Neural crest cell (in vitro differentiated cells): ENCODE data around the gene INSL4. TPM values are rescaled to one million over a fixed set of nuclear protein-coding genes. Genes with fewer than 3 reads are reported as not detected.

Experiments
- DNase-seq: peaks from one replicate; pipeline ENCODE4 v3.0.0; 2021; ENCODE audit warnings: low read depth, mixed read lengths, low spot score
- H3K27ac Mint-ChIP-seq: one replicate; pipeline ENCODE4 v1.8.0; 2021; ENCODE audit warnings: mild to moderate bottlenecking, mixed read lengths; ENCODE audit not compliant: unreplicated experiment
- H3K27me3 Mint-ChIP-seq: 2 replicates; pipeline ENCODE4 v1.8.0; 2021; ENCODE audit warnings: low read depth, mild to moderate bottlenecking, mixed read lengths
- H3K36me3 Mint-ChIP-seq: 2 replicates; pipeline ENCODE4 v1.8.0; 2021; ENCODE audit warnings: low read depth, mild to moderate bottlenecking, mixed read lengths
- H3K4me1 Mint-ChIP-seq: 2 replicates; pipeline ENCODE4 v1.8.0; 2021; ENCODE audit warnings: mixed read lengths
- H3K4me3 Mint-ChIP-seq: one replicate; pipeline ENCODE4 v1.8.0; 2021; ENCODE audit warnings: mild to moderate bottlenecking, mixed read lengths
- H3K9me3 Mint-ChIP-seq: 2 replicates; pipeline ENCODE4 v1.8.0; 2021; ENCODE audit warnings: mixed read lengths
- total RNA-seq: library from RNA; stranded (reverse); gene quantifications from 2 replicates; pipeline ENCODE4 v1.2.1, GENCODE V29; 2021
- TF ChIP-seq, protein P1 (sequence below): fragments of 200-600 bp; sonication (generic); conservative IDR thresholded peaks from 2 replicates; pipeline ENCODE4 v1.5.0; 2021; ENCODE audit warnings: antibody characterized with exemption, mild to moderate bottlenecking

The INSL4 gene
- total RNA-seq, 1 donor from 2014 or later, result not detected

DNA sequence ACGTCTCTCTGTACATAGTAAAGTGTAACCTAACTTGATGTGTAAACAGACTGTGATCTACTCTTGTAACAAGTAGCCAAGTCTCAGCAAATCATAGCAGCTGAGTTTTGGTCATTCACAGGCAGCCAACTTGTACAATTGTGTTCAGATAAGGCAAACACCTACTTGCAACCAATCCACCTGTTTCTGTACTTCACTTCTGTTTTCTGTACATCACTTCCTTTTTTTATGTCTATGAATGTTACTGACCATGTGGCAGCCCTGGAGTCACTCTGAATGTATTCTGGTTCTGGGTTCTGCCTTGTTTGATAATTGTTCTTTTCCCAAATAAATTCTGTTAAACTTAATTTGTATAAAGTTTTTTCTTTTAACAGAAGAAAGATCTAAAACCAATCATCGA, 47.3 kb downstream of the INSL4 start:
- Mint-ChIP-seq H3K27ac (no peak overlapping the region), H3K4me1 (no peaks in the 10 kb centered on the region), H3K27me3 (no peaks in the 10 kb centered on the region), H3K4me3 (no peak overlapping the region), H3K36me3 (no peaks in the 10 kb centered on the region), H3K9me3 (peaks cover 4% of the 10 kb centered on the region)
- DNase-seq, result no peak
- TF ChIP-seq, protein P1, sequence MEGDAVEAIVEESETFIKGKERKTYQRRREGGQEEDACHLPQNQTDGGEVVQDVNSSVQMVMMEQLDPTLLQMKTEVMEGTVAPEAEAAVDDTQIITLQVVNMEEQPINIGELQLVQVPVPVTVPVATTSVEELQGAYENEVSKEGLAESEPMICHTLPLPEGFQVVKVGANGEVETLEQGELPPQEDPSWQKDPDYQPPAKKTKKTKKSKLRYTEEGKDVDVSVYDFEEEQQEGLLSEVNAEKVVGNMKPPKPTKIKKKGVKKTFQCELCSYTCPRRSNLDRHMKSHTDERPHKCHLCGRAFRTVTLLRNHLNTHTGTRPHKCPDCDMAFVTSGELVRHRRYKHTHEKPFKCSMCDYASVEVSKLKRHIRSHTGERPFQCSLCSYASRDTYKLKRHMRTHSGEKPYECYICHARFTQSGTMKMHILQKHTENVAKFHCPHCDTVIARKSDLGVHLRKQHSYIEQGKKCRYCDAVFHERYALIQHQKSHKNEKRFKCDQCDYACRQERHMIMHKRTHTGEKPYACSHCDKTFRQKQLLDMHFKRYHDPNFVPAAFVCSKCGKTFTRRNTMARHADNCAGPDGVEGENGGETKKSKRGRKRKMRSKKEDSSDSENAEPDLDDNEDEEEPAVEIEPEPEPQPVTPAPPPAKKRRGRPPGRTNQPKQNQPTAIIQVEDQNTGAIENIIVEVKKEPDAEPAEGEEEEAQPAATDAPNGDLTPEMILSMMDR, result no peak

Other genes with a start within 250 kb of the INSL4 start
- 5.0 and 5.7 TPM in 2 replicates for gene JAK2, start 246.1 kb upstream of the INSL4 start, total RNA-seq
- not detected in 2 replicates for gene INSL6, start 45.8 kb upstream of the INSL4 start, total RNA-seq
- gene RLN2, start 73.3 kb downstream of the INSL4 start, total RNA-seq, result 0.43 and 0.77 TPM in 2 replicates
- 0.84 TPM in 1 of 2 replicates, not detected in the other for gene RLN1, start 108.5 kb downstream of the INSL4 start, total RNA-seq
- 24.2 and 24.6 TPM in 2 replicates for gene PLGRKT, start 206.5 kb downstream of the INSL4 start, total RNA-seq
- not detected in 2 replicates for gene CD274, start 219.1 kb downstream of the INSL4 start, total RNA-seq